Measurements from ENCODE around the gene NFYB. TPM values are rescaled to one million over a fixed set of nuclear protein-coding genes. Genes with fewer than 3 reads are reported as not detected.

Gene NFYB
- total RNA-seq, 1 donor from 2014 or later: 37.7 TPM

DNA sequence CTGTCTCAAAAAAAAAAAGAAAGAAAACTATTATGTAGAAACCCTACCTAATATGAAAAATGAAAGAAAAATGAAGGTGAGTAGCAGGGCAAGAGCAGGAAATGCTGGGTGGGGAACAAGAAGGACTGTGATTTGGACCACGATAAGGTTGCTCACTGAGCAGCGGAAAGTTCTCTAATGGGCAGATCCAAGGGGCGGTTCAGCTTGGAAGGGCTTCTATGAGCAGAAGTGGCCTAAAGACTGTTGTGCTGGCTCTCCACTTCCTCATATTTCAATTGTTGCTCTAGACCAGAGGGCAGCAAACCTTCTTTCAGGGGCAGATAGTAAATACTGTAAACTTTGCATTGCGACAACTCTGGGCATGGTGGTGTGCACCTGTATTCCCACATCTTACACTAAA, 16.3 kb upstream of the NFYB start:
- DNase-seq: no peak
- TF ChIP-seq, protein P1, sequence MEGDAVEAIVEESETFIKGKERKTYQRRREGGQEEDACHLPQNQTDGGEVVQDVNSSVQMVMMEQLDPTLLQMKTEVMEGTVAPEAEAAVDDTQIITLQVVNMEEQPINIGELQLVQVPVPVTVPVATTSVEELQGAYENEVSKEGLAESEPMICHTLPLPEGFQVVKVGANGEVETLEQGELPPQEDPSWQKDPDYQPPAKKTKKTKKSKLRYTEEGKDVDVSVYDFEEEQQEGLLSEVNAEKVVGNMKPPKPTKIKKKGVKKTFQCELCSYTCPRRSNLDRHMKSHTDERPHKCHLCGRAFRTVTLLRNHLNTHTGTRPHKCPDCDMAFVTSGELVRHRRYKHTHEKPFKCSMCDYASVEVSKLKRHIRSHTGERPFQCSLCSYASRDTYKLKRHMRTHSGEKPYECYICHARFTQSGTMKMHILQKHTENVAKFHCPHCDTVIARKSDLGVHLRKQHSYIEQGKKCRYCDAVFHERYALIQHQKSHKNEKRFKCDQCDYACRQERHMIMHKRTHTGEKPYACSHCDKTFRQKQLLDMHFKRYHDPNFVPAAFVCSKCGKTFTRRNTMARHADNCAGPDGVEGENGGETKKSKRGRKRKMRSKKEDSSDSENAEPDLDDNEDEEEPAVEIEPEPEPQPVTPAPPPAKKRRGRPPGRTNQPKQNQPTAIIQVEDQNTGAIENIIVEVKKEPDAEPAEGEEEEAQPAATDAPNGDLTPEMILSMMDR (IDR thresholded peaks at IDR 0.05): no peak
- no peak overlapping the region for H3K27ac ChIP-seq
- no peaks in the 10 kb centered on the region for H3K36me3 ChIP-seq
- no peak overlapping the region for H3K4me3 ChIP-seq
- intact Hi-C loops (cut with DNase I): no loop called here
- ATAC-seq: peak; percentile 71
- H3K9me3 ChIP-seq: no peaks in the 10 kb centered on the region
- no peaks in the 10 kb centered on the region for H3K27me3 ChIP-seq
- no peaks in the 10 kb centered on the region for H3K4me1 ChIP-seq

DNA sequence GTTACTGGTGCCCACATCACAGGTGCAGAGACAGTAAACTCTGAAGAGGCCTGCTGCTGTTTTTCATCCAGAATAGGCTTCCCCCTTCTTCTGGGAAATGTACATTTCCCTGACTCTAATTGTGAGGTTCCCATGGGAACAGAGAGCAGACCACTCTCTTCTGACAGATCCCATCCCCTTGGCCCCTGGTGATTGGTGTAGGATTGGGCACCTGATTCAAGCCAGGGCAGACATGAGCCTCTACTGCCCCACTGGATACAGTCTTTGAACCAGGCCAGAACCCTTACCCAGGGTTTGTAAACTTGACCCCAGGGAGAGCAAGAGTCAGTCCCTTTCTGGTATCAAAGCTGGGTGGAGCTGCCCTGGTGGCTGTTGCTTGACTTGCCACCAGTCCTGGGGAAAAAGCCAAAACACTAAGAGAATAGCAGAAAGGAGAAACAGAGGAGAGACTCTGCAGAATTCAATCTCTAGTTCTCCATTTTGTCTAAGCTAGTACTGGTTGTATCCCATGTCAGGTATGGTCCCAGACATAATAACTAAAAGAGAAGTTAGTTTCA, 14.8 kb upstream of the NFYB start:
- no peak overlapping the region for H3K4me3 ChIP-seq
- H3K36me3 ChIP-seq: no peaks in the 10 kb centered on the region
- H3K27ac ChIP-seq: no peak overlapping the region
- TF ChIP-seq, protein P1 (IDR thresholded peaks at IDR 0.05): no peak
- DNase-seq: no peak
- no peaks in the 10 kb centered on the region for H3K27me3 ChIP-seq
- intact Hi-C loops (cut with DNase I): no loop called here
- no peak for ATAC-seq
- H3K9me3 ChIP-seq: no peaks in the 10 kb centered on the region
- H3K4me1 ChIP-seq: no peaks in the 10 kb centered on the region

DNA sequence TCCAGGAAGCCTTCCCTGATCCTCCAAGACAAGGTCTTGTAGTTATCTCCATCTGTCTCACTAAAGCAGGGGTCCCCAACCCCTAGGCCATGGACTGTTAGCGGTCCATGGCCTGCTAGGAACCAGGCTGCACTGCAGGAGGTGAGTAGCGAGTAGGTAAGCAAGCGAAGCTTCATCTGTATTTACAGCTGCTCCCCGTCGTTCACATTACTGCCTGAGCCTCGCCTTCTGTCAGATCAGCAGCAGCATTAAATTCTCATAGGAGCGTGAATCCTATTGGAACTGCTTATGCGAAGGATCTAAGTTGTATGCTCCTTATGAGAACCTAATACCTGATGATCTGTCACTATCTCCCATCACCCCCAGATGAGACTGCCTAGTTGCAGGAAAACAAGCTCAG, 12.4 kb upstream of the NFYB start:
- Histone ChIP-seq H3K4me1 (no peaks in the 10 kb centered on the region), H3K27ac (no peak overlapping the region), H3K9me3 (no peaks in the 10 kb centered on the region), H3K4me3 (no peak overlapping the region), H3K27me3 (no peaks in the 10 kb centered on the region), H3K36me3 (no peaks in the 10 kb centered on the region)
- ATAC-seq (no peak), DNase-seq (no peak)
- TF ChIP-seq, protein P1 (IDR thresholded peaks at IDR 0.05): no peak
- intact Hi-C loops (cut with DNase I): no loop called here

DNA sequence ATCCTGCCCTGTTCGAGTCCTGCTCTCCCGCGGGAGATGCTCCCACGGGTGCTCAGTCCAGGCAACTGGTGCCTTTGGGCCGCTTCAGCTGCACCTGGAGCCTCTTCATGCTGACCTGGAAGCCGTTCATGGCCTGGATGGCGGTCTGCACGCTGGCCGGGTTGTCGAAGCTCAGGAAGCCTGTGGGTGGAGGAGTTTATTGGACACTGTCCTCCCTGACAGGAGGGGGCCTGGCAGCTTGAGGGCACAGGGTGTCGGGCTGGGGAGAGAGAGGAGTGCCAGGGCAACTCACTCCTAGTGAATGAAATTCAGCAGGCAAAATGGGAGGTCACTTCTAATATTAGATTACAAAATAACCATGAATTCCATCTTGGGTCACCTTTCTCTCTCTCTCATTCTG, 9.3 kb upstream of the NFYB start:
- intact Hi-C loops (cut with DNase I): no loop called here
- no peaks in the 10 kb centered on the region for H3K27me3 ChIP-seq
- DNase-seq (no peak), ATAC-seq (no peak)
- TF ChIP-seq, protein P1 (IDR thresholded peaks at IDR 0.05): no peak
- no peaks in the 10 kb centered on the region for H3K36me3 ChIP-seq
- no peak overlapping the region for H3K4me3 ChIP-seq
- H3K9me3 ChIP-seq: no peaks in the 10 kb centered on the region
- H3K4me1 ChIP-seq: no peaks in the 10 kb centered on the region
- no peak overlapping the region for H3K27ac ChIP-seq

DNA sequence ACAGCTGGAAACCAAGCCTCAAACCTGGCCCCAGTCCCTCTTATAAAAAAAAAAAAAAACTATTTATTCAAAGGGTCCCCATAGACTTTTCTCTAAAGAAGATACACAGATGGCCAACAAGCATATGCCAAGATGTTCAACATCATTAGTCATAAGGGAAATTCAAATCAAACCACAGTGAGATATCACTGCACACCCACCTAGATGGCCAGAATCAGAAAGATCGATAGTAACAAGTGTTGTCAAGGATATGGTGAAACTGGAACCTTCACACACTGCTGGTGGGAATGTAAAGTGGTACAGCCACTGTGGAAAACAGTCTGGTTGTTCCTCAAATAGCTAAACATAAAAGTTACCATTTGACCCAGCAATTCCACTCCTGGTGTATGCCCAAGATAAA, 5.9 kb upstream of the NFYB start:
- ATAC-seq (no peak), DNase-seq (no peak)
- TF ChIP-seq, protein P1 (IDR thresholded peaks at IDR 0.05): no peak
- H3K9me3 ChIP-seq: no peaks in the 10 kb centered on the region
- H3K27me3 ChIP-seq: no peaks in the 10 kb centered on the region
- H3K4me1 ChIP-seq: no peaks in the 10 kb centered on the region
- no peak overlapping the region for H3K4me3 ChIP-seq
- H3K27ac ChIP-seq: no peak overlapping the region
- no peaks in the 10 kb centered on the region for H3K36me3 ChIP-seq
- intact Hi-C loops (cut with DNase I): no loop called here

DNA sequence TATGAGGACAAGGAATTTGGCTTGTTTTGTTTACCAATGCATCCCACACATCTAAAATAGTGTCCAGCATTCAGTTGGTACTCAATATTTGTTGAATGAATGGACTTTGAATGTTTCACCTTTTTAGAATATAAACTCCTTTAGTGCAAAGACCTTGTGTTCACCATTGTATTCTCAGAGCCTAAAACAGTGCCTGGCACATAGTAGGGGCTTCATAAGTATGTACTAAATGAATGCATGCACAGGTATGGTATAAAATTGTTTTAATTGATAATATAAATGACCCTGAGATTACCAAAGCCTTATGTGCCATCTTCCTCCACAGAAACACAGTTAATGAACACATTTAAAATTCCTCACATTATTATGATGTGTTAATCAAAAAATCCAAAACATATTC, 5.0 kb upstream of the NFYB start:
- no peaks in the 10 kb centered on the region for H3K4me1 ChIP-seq
- no peak overlapping the region for H3K4me3 ChIP-seq
- H3K27ac ChIP-seq: no peak overlapping the region
- ATAC-seq (no peak), DNase-seq (no peak)
- H3K27me3 ChIP-seq: no peaks in the 10 kb centered on the region
- intact Hi-C loops (cut with DNase I): no loop called here
- H3K9me3 ChIP-seq: no peaks in the 10 kb centered on the region
- no peaks in the 10 kb centered on the region for H3K36me3 ChIP-seq
- TF ChIP-seq, protein P1 (IDR thresholded peaks at IDR 0.05): no peak
